ENCODE results near the gene NOP10. TPM values are rescaled to one million over a fixed set of nuclear protein-coding genes. Genes with fewer than 3 reads are reported as not detected.
A peak's percentile ranks its signal among the peaks of the same experiment; 100 is the strongest.
"Not testable (repeated sequence)": the region's sequence is repeated elsewhere in the genome, so short reads cannot be mapped to it uniquely, and the experiment has no call there.

Gene NOP10
- total RNA-seq: 100 to 1,000 TPM; 142 to 194 (median 170) TPM

DNA sequence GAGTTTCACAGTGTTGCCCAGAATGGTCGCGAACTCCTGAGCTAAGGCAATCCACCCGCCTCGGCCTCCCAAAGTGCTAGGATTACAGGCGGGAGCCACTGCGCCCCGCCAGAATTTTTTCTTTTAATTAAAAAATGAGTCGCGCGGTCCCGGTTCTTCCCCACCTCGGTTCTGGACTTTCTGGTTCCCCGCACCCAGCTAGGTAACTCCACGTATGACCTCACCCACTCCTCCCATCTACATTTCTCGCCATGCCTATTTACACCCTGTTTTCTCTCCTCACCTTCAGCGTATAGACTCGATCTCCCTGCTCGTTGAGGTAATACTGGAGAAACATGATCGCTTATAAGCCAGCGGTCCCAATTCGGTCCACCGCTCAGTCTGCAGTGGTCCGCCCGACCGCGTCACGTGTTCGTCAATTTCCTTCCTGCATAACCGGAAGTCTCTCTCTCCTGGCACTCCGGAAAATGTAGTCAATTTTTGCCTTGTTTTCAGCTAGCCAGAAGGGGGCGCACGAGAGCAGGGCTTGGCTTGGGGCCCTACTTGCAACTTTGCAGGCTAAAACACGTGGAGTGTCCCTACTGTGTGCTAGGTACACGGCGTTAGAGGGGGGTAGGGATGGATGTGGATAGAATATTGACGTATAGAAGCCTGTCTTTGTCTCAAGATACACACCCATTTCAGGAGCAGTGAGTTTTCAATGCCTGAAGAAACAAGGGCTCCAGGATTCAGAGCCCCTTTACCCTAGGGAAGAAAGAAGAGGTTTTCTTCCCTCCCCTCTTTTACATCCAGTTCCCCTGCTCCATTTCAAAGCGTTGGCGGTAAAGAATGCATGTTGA is at the start of gene NOP10, which contains the start of gene NUTM1:
Gene NOP10 (minus strand): TSS at position 400 of the 839 bp plus-strand sequence. CDS start 63 bp downstream, at position 337.
Gene NUTM1 (plus strand): TSS at position 579 of the 839 bp plus-strand sequence. CDS start 382 bp downstream, outside the sequence.
- intact Hi-C loops (cut with DNase I; ENCODE audit: low total_unique reads): loop anchor here (1.0 to 10.0 kb wide), 3 partner anchors 24 to 308 kb away; partner anchors contain the start of genes AVEN, GOLGA8B and LPCAT4

DNA sequence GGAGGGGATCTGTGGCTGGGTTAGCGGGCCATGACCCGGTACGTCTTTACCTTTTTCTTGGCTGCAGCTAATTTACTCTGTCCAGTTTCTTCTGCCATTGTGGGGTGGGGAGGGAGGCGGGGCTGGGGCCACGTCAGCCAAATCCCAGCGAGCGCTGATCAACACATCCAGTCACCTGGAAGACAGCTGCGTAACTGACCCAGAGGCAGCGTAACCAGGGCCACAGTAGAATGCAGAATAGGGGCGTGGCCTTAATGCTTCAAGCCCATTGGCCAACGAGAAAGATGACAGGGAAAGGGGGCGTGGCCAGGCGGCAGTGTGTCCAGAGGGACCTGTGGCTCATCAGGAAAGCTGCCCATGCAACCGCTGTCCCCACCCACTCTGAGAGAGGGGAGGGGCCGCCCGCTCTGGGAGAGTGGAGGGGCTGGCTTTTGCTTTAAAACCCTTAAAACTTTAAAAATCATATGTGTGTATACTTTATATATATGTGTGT is 46.7 kb upstream of the NOP10 start:
- DNase-seq; in situ Hi-C loops (cut with MboI; ENCODE audit: low sequenced_read_pairs in 4 of 4); H3K36me3 ChIP-seq; ATAC-seq; H3K4me1 ChIP-seq; intact Hi-C loops (cut with DNase I; ENCODE audit: low total_unique reads); H3K27me3 ChIP-seq; H3K9me3 ChIP-seq; H3K4me3 ChIP-seq; H3K27ac ChIP-seq: not testable (repeated sequence)

More for the DNA sequence above, at the start of gene NOP10, which contains the start of gene NUTM1:
- Histone ChIP-seq H3K4me1 (peaks cover 14 to 21% of the 10 kb centered on the region in 2 donors), H3K27ac (peak within 1 kb of the TSS; percentile 88 to 96 (median 90)), H3K4me3 (peak within 1 kb of the TSS; percentile 80 to 99 (median 84)), H3K36me3 (peaks cover 0 to 13% of the 10 kb centered on the region in 2 donors), H3K27me3 (no peaks in the 10 kb centered on the region), H3K9me3 (no peaks in the 10 kb centered on the region)
- ATAC-seq (peak; percentile 98 to 99), DNase-seq (peak; percentile 83 to 89)
- in situ Hi-C loops (cut with MboI; ENCODE audit: low sequenced_read_pairs in 4 of 4): loop anchor here in 1 of 4 donors (10.0 kb wide), 1 partner anchor 108 kb away; no protein-coding TSS in a partner anchor
- peak; percentile 67 to 72 for TF ChIP-seq POLR2A (IDR thresholded peaks at IDR 0.05)
- TF ChIP-seq, protein P1, sequence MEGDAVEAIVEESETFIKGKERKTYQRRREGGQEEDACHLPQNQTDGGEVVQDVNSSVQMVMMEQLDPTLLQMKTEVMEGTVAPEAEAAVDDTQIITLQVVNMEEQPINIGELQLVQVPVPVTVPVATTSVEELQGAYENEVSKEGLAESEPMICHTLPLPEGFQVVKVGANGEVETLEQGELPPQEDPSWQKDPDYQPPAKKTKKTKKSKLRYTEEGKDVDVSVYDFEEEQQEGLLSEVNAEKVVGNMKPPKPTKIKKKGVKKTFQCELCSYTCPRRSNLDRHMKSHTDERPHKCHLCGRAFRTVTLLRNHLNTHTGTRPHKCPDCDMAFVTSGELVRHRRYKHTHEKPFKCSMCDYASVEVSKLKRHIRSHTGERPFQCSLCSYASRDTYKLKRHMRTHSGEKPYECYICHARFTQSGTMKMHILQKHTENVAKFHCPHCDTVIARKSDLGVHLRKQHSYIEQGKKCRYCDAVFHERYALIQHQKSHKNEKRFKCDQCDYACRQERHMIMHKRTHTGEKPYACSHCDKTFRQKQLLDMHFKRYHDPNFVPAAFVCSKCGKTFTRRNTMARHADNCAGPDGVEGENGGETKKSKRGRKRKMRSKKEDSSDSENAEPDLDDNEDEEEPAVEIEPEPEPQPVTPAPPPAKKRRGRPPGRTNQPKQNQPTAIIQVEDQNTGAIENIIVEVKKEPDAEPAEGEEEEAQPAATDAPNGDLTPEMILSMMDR (IDR thresholded peaks at IDR 0.05 in 4 of 5, conservative IDR thresholded peaks at IDR 0.05 in 1 of 5): peak; percentile 93 to 97 (median 94)

DNA sequence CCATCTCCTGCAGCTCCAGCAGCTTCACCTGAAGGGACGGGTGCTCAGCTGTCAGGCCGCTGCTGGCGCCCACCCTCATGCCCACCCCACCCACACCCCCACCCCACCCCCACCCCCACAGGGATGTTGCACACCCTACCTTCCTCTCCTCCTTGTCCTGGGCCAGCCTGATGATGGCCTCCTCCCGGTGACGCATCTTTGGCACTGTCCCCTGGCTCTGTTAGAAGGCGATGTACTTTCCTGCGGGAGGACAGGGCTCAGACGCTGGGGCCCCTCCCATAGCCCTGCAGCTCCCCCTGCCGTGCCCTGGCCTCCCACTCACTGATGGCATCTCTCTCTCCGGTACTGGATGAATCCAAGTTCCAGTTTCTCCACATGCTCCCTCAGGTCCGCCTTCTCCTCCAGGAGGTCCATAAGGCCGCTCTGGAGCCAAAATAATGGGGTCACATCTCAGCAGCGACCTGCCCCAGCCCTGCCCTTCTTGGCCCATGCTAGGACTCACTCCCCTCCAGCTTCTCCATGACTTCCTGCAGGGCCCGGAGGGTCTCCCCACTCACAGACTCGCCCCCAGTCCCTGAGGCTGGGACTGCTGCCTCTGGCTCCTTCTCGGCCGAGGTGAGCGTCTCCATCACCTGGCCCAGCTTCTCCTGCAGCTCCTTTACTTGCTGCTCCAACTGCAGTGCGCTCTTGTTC is 39.0 kb upstream of the NOP10 start:
- H3K9me3 ChIP-seq; in situ Hi-C loops (cut with MboI; ENCODE audit: low sequenced_read_pairs in 4 of 4); H3K36me3 ChIP-seq; H3K4me3 ChIP-seq; H3K27me3 ChIP-seq; DNase-seq; H3K27ac ChIP-seq; H3K4me1 ChIP-seq; intact Hi-C loops (cut with DNase I; ENCODE audit: low total_unique reads); ATAC-seq: not testable (repeated sequence)

DNA sequence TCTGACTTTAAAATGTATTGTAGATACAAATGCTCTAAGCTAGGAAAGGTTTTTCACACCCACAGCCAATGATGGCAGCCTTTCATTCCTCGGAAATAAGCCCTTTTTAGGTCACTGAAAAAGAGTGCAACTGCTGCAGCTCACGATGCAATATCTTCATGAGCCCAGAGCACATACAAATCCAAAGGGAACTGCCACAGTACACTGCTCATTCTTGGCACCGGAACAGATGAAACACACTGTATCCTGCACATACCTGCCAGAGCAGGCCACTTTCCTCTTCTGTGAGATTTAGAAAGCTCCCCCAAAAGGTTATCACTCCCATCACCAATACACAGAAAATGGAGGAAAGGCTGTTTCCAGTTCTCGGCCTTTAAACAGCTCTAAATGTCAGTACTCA is 37.6 kb upstream of the NOP10 start:
- H3K4me3 ChIP-seq; DNase-seq; H3K27me3 ChIP-seq; intact Hi-C loops (cut with DNase I; ENCODE audit: low total_unique reads); H3K27ac ChIP-seq; H3K4me1 ChIP-seq; in situ Hi-C loops (cut with MboI; ENCODE audit: low sequenced_read_pairs in 4 of 4); ATAC-seq; H3K9me3 ChIP-seq; H3K36me3 ChIP-seq: not testable (repeated sequence)

GRCh38 chr15:34376856-34377255 is 33.9 kb upstream of the NOP10 start:
- Histone ChIP-seq H3K4me3 (no peak overlapping the region), H3K9me3 (no peaks in the 10 kb centered on the region), H3K4me1 (no peaks in the 10 kb centered on the region), H3K36me3 (no peaks in the 10 kb centered on the region), H3K27me3 (no peaks in the 10 kb centered on the region), H3K27ac (no peak overlapping the region)
- ATAC-seq (no peak), DNase-seq (no peak)
- intact Hi-C loops (cut with DNase I; ENCODE audit: low total_unique reads): loop anchor here (10.0 kb wide), 1 partner anchor 102 kb away; no protein-coding TSS in a partner anchor
- TF ChIP-seq POLR2A (IDR thresholded peaks at IDR 0.05): no peak
- TF ChIP-seq, protein P1 (IDR thresholded peaks at IDR 0.05 in 4 of 5, conservative IDR thresholded peaks at IDR 0.05 in 1 of 5): no peak
- in situ Hi-C loops (cut with MboI; ENCODE audit: low sequenced_read_pairs in 4 of 4): no loop called here

- H3K27me3 ChIP-seq; H3K27ac ChIP-seq; DNase-seq; H3K36me3 ChIP-seq; in situ Hi-C loops (cut with MboI; ENCODE audit: low sequenced_read_pairs in 4 of 4); H3K9me3 ChIP-seq; H3K4me1 ChIP-seq; H3K4me3 ChIP-seq; ATAC-seq: not testable (repeated sequence)
- intact Hi-C loops (cut with DNase I; ENCODE audit: low total_unique reads): loop anchor here (10.0 kb wide), 1 partner anchor 101 kb away; no protein-coding TSS in a partner anchor
Measured at GRCh38 chr15:34375541-34375940, 32.6 kb upstream of the NOP10 start.

Data from gastrocnemius medialis (tissue), 4 donors.